Mesothelial cell of epicardium (in vitro differentiated cells): ENCODE data around the gene METTL27. TPM values are rescaled to one million over a fixed set of nuclear protein-coding genes. Genes with fewer than 3 reads are reported as not detected.

Experiments used
- DNase-seq, 2 experiments: peaks; one replicate each; pipeline ENCODE4 v3.0.0; 2021; ENCODE audit warnings: low spot score in 2 of 2; ENCODE audit not compliant: unreplicated experiment in 2 of 2
- H3K27ac Mint-ChIP-seq: 2 replicates; pipeline ENCODE4 v1.8.0; 2021; ENCODE audit warnings: mixed read lengths
- H3K27me3 Mint-ChIP-seq: 2 replicates; pipeline ENCODE4 v1.8.0; 2021; ENCODE audit warnings: low read depth, mixed read lengths
- H3K36me3 Mint-ChIP-seq: 2 replicates; pipeline ENCODE4 v1.8.0; 2021; ENCODE audit warnings: mixed read lengths
- H3K4me1 Mint-ChIP-seq: 2 replicates; pipeline ENCODE4 v1.8.0; 2021; ENCODE audit warnings: mixed read lengths
- H3K4me3 Mint-ChIP-seq: 2 replicates; pipeline ENCODE4 v1.8.0; 2021; ENCODE audit warnings: mild to moderate bottlenecking, moderate library complexity, mixed read lengths
- H3K9me3 Mint-ChIP-seq: 2 replicates; pipeline ENCODE4 v1.8.0; 2021; ENCODE audit warnings: mixed read lengths
- CTCF ChIP-seq: fragments of 200-600 bp; sonication (generic); IDR thresholded peaks from one replicate; pipeline ENCODE4 v1.5.0; 2021; ENCODE audit warnings: antibody characterized with exemption; ENCODE audit not compliant: unreplicated experiment
- total RNA-seq: library from RNA; stranded (reverse); gene quantifications from 3 replicates; pipeline ENCODE4 v1.2.1, GENCODE V29; 2021

The METTL27 gene
- total RNA-seq, 1 donor from 2014 or later, result 11.4 TPM

- H3K27ac Mint-ChIP-seq, result no peak overlapping the region
- no peak for TF ChIP-seq CTCF
Measured at GRCh38 chr7:73812996-73813395, 29.3 kb downstream of the METTL27 start.

GRCh38 chr7:73811760-73812168, 30.6 kb downstream of the METTL27 start:
- H3K4me3 Mint-ChIP-seq, result no peak overlapping the region
- H3K9me3 Mint-ChIP-seq, result peaks cover 8% of the 10 kb centered on the region
- peaks cover 2% of the 10 kb centered on the region for H3K36me3 Mint-ChIP-seq
- no peaks in the 10 kb centered on the region for H3K27me3 Mint-ChIP-seq
- no peak overlapping the region for H3K27ac Mint-ChIP-seq
- DNase-seq, result peak in 1 of 2 experiments; percentile 51
- peak; percentile 19 for TF ChIP-seq CTCF
- H3K4me1 Mint-ChIP-seq, result peaks cover 3% of the 10 kb centered on the region

More at GRCh38 chr7:73812996-73813395, 29.3 kb downstream of the METTL27 start:
- Mint-ChIP-seq H3K9me3 (peaks cover 8% of the 10 kb centered on the region), H3K4me1 (peaks cover 3% of the 10 kb centered on the region), H3K4me3 (no peak overlapping the region), H3K27me3 (no peaks in the 10 kb centered on the region), H3K36me3 (peaks cover 2% of the 10 kb centered on the region)
- no peak for DNase-seq

- peaks cover 2% of the 10 kb centered on the region for H3K36me3 Mint-ChIP-seq
- H3K4me1 Mint-ChIP-seq, result peaks cover 3% of the 10 kb centered on the region
- DNase-seq, result no peak
- H3K4me3 Mint-ChIP-seq, result no peak overlapping the region
- no peaks in the 10 kb centered on the region for H3K27me3 Mint-ChIP-seq
- H3K27ac Mint-ChIP-seq, result no peak overlapping the region
- H3K9me3 Mint-ChIP-seq, result peaks cover 8% of the 10 kb centered on the region
- TF ChIP-seq CTCF, result no peak
Measured at GRCh38 chr7:73810998-73811360, 31.3 kb downstream of the METTL27 start.

- Mint-ChIP-seq H3K9me3 (peaks cover 8% of the 10 kb centered on the region), H3K4me3 (no peak overlapping the region), H3K27me3 (no peaks in the 10 kb centered on the region), H3K36me3 (peaks cover 2% of the 10 kb centered on the region), H3K27ac (peak overlapping the region; percentile 76), H3K4me1 (peaks cover 5% of the 10 kb centered on the region)
- no peak for TF ChIP-seq CTCF
- no peak for DNase-seq
Measured at GRCh38 chr7:73809467-73809951, 32.8 kb downstream of the METTL27 start.

GRCh38 chr7:73802459-73802858, 39.9 kb downstream of the METTL27 start:
- Mint-ChIP-seq H3K27ac (no peak overlapping the region), H3K9me3 (no peaks in the 10 kb centered on the region), H3K36me3 (no peaks in the 10 kb centered on the region), H3K27me3 (no peaks in the 10 kb centered on the region), H3K4me3 (no peak overlapping the region), H3K4me1 (peaks cover 12% of the 10 kb centered on the region)
- DNase-seq, result no peak
- TF ChIP-seq CTCF, result no peak

- Mint-ChIP-seq H3K4me3 (no peak overlapping the region), H3K27me3 (no peaks in the 10 kb centered on the region), H3K36me3 (no peaks in the 10 kb centered on the region), H3K27ac (no peak overlapping the region), H3K9me3 (no peaks in the 10 kb centered on the region), H3K4me1 (peaks cover 12% of the 10 kb centered on the region)
- DNase-seq, result no peak
- no peak for TF ChIP-seq CTCF
Measured at GRCh38 chr7:73801577-73801976, 40.7 kb downstream of the METTL27 start.
